K562 (cell line): ENCODE measurements around the gene OSBPL3. TPM values are rescaled to one million over a fixed set of nuclear protein-coding genes. Genes with fewer than 3 reads are reported as not detected.
A peak's percentile ranks its signal among the peaks of the same experiment; 100 is the strongest.

Experiments
- ATAC-seq: fragments of 200-7000 bp; cut with Tn5 transposase; 3 replicates; pipeline ENCODE4 v1.9.1; 2020; ENCODE audit warnings: moderate library complexity
- BruUV-seq: library from RNA; stranded (reverse); fragments of 400-500 nt; replicated peaks from 2 replicates; lab custom pipeline; 2021; lab: Mats Ljungman, UMichigan
- CTCF ChIA-PET: fragments of 300-600 bp; formaldehyde crosslinking; extraction: SDS; loops from one replicate; lab custom pipeline; 2021; ENCODE audit warnings: low intra/inter-chr PET ratio; lab: Yijun Ruan, JAX
- POLR2A ChIA-PET: fragments of 300-600, 350-650 bp; sonication (Branson Sonifier 250); formaldehyde crosslinking; extraction: SDS; loops from one replicate; lab custom pipeline; 2021; ENCODE audit warnings: antibody characterized with exemption, inconsistent platforms; lab: Yijun Ruan, JAX
- DNase-seq, 4 experiments: peaks; one replicate each; pipeline versions ENCODE4 v3.0.0 to v3.0.0-alpha.2; 2011 to 2018; ENCODE audit warnings: low spot score in 3 of 4, mixed read lengths in 3 of 4; ENCODE audit errors: extremely low read depth in 1 of 4
- FAIRE-seq: peaks from 2 replicates; lab custom pipeline; 2011; peaks lifted over from hg19 to GRCh38; lab: Jason Lieb, UNC
- H2AFZ ChIP-seq: 2 replicates; pipeline ENCODE4 v1.6.0; 2011; ENCODE audit warnings: low read depth, low read length, control low read depth, inconsistent platforms
- H3K27ac ChIP-seq: fragments of 200-600 bp; 3 replicates; pipeline ENCODE4 v1.8.0; 2011; ENCODE audit warnings: low read depth, mild to moderate bottlenecking, control low read depth, inconsistent platforms, low read length, moderate library complexity, mixed read lengths; ENCODE audit errors: extremely low read depth
- H3K27me3 ChIP-seq, 2 experiments: fragments of 300-600 bp in 1 of 2; 2 replicates in 1 of 2; 3 replicates in 1 of 2; pipeline versions ENCODE4 v1.6.0 to v1.8.0; 2011; ENCODE audit warnings: inconsistent platforms in 2 of 2, low read length in 2 of 2, mild to moderate bottlenecking in 1 of 2, mixed read lengths in 1 of 2, moderate library complexity in 1 of 2; ENCODE audit not compliant: control insufficient read depth in 2 of 2, insufficient read depth in 2 of 2
- H3K36me3 ChIP-seq: fragments of 300-600 bp; 3 replicates; pipeline ENCODE4 v1.8.0; 2011; ENCODE audit warnings: mild to moderate bottlenecking, low read length, inconsistent platforms; ENCODE audit not compliant: control insufficient read depth, insufficient read depth
- H3K4me1 ChIP-seq, 2 experiments: fragments of 200-600 bp in 1 of 2; replicated peaks in 1 of 2; 2 replicates in 1 of 2; 3 replicates in 1 of 2; pipeline versions ENCODE4 v1.5.1 to v1.8.0; 2011; ENCODE audit warnings: inconsistent platforms in 2 of 2, low read length in 2 of 2, mild to moderate bottlenecking in 1 of 2, mixed read lengths in 1 of 2, moderate library complexity in 1 of 2; ENCODE audit not compliant: control insufficient read depth in 2 of 2, insufficient read depth in 2 of 2
- H3K4me2 ChIP-seq: 2 replicates; pipeline ENCODE4 v1.6.1; 2011; ENCODE audit warnings: low read length, control low read depth, inconsistent platforms, mixed read lengths; ENCODE audit not compliant: insufficient read depth
- H3K4me3 ChIP-seq: fragments of 200-600 bp; sonication (generic), shearing (Covaris generic); 2 replicates; pipeline ENCODE4 v1.5.1; 2016; ENCODE audit warnings: control low read depth, inconsistent platforms
- H3K79me2 ChIP-seq: fragments of 200-600 bp; 3 replicates; pipeline ENCODE4 v1.8.0; 2011; ENCODE audit warnings: low read length, inconsistent platforms; ENCODE audit not compliant: control insufficient read depth, insufficient read depth
- H3K9ac ChIP-seq, 2 experiments: 2 replicates each; pipeline versions ENCODE4 v1.6.0 to v1.6.1; 2011; ENCODE audit warnings: low read depth in 2 of 2, low read length in 2 of 2, control low read depth in 1 of 2, inconsistent platforms in 1 of 2, mild to moderate bottlenecking in 1 of 2, mixed read lengths in 1 of 2; ENCODE audit not compliant: insufficient read depth in 1 of 2
- H3K9me1 ChIP-seq: one replicate; pipeline ENCODE4 v1.6.0; 2011; ENCODE audit warnings: inconsistent platforms, mild to moderate bottlenecking, low read length, moderate library complexity; ENCODE audit not compliant: control insufficient read depth, insufficient read depth
- H3K9me3 ChIP-seq: replicated peaks from 2 replicates; pipeline ENCODE4 v1.5.1; 2011; ENCODE audit warnings: low read depth, low read length, inconsistent platforms; ENCODE audit not compliant: control insufficient read depth, insufficient read depth
- H4K20me1 ChIP-seq: replicated peaks from 2 replicates; pipeline ENCODE4 v1.6.1; 2011; ENCODE audit warnings: low read length, inconsistent platforms, mixed read lengths; ENCODE audit not compliant: control insufficient read depth, insufficient read depth
- ATF3 ChIP-seq, 2 experiments: fragments of 450-650 bp in 1 of 2; sonication (generic) in 1 of 2; formaldehyde crosslinking in 1 of 2; IDR thresholded peaks in 1 of 2; conservative IDR thresholded peaks in 1 of 2; 2 replicates each; pipeline versions ENCODE4 v1.6.1 to v1.8.1; 2016 to 2023; ENCODE audit warnings: mild to moderate bottlenecking in 2 of 2, moderate library complexity in 2 of 2, inconsistent platforms in 1 of 2, missing genetic modification reagents in 1 of 2
- C11orf30 ChIP-seq: fragments of 450-650 bp; IDR thresholded peaks from 2 replicates; pipeline ENCODE4 v1.6.1; 2016; ENCODE audit warnings: low read depth, mild to moderate bottlenecking
- CBX1 ChIP-seq: sonication (generic); IDR thresholded peaks from 2 replicates; pipeline ENCODE4 v1.6.1; 2016; ENCODE audit warnings: antibody characterized with exemption, low read depth, mild to moderate bottlenecking
- CBX8 ChIP-seq: fragments of 200-600 bp; sonication (generic); IDR thresholded peaks from 2 replicates; pipeline ENCODE4 v1.6.1; 2012; ENCODE audit warnings: borderline replicate concordance, mixed run types, low read depth, mild to moderate bottlenecking, moderate library complexity, mixed read lengths, low read length, control low read depth, inconsistent platforms; ENCODE audit not compliant: poor library complexity, severe bottlenecking; ENCODE audit errors: extremely low read depth
- CXXC5 ChIP-seq: fragments of 250-450 bp; sonication (Bioruptor Pico); IDR thresholded peaks from 2 replicates; pipeline ENCODE4 v1.8.0; 2022; ENCODE audit warnings: inconsistent platforms, mild to moderate bottlenecking, moderate library complexity
- DPF2 ChIP-seq: fragments of 450-650 bp; IDR thresholded peaks from 2 replicates; pipeline ENCODE4 v1.6.1; 2016
- EGR1 ChIP-seq: fragments of 450-650 bp; conservative IDR thresholded peaks from 2 replicates; pipeline ENCODE4 v1.6.1; 2017; ENCODE audit warnings: mild to moderate bottlenecking
- ETS1 ChIP-seq: conservative IDR thresholded peaks from 2 replicates; pipeline ENCODE4 v1.6.1; 2011; ENCODE audit warnings: low read depth, mild to moderate bottlenecking, low read length; ENCODE audit not compliant: control insufficient read depth
- ETS2 ChIP-seq: IDR thresholded peaks from 2 replicates; pipeline ENCODE4 v1.6.1; 2016; ENCODE audit warnings: borderline replicate concordance, missing genetic modification characterization, mild to moderate bottlenecking, moderate library complexity, missing compliant biosample characterization; ENCODE audit not compliant: poor library complexity, severe bottlenecking
- GTF2E2 ChIP-seq: fragments of 200-800 bp; sonication (Bioruptor generic); IDR thresholded peaks from 2 replicates; pipeline ENCODE4 v1.6.1; 2016; ENCODE audit warnings: missing genetic modification characterization, missing compliant biosample characterization
- HEY1 ChIP-seq: fragments of 250-450 bp; sonication (Bioruptor Pico); IDR thresholded peaks from 2 replicates; pipeline ENCODE4 v1.5.0; 2020; ENCODE audit warnings: mild to moderate bottlenecking, moderate library complexity, borderline replicate concordance
- KAT7 ChIP-seq: sonication (generic); formaldehyde crosslinking; IDR thresholded peaks from 2 replicates; pipeline ENCODE4 v1.8.0; 2022; ENCODE audit warnings: missing genetic modification reagents, mild to moderate bottlenecking, borderline replicate concordance
- NFE2 ChIP-seq: IDR thresholded peaks from 2 replicates; pipeline ENCODE4 v1.6.1; 2014; ENCODE audit warnings: antibody characterized with exemption, low read depth
- POLR2A ChIP-seq: fragments of 450-650 bp; conservative IDR thresholded peaks from 2 replicates; pipeline ENCODE4 v1.6.1; 2016
- POLR2H ChIP-seq: IDR thresholded peaks from 2 replicates; pipeline ENCODE4 v1.6.1; 2016; ENCODE audit warnings: missing genetic modification characterization, low read depth, mild to moderate bottlenecking, control low read depth, missing compliant biosample characterization, moderate library complexity
- SMARCA4 ChIP-seq: fragments of 450-650 bp; IDR thresholded peaks from 2 replicates; pipeline ENCODE4 v1.6.1; 2016
- TGIF2 ChIP-seq: sonication (generic); formaldehyde crosslinking; IDR thresholded peaks from 2 replicates; pipeline ENCODE4 v1.8.1; 2022; ENCODE audit warnings: mild to moderate bottlenecking, missing genetic modification reagents, moderate library complexity
- ZNF316 ChIP-seq: fragments of 450-650 bp; IDR thresholded peaks from 2 replicates; pipeline ENCODE4 v1.6.1; 2016
- ZNF512 ChIP-seq: IDR thresholded peaks from 2 replicates; pipeline ENCODE4 v1.6.1; 2016; ENCODE audit warnings: missing genetic modification characterization, missing compliant biosample characterization
- ZNF551 ChIP-seq: fragments of 250-450 bp; sonication (Bioruptor Pico); IDR thresholded peaks from 2 replicates; pipeline ENCODE4 v1.5.0; 2021; ENCODE audit warnings: mild to moderate bottlenecking, moderate library complexity
- WGBS: fragments of 100-300 bp; shearing (Covaris generic); methylation state at CpG from one replicate; pipeline ENCODE4 v1.1.6; 2016; ENCODE audit warnings: low coverage, mixed read lengths; ENCODE audit not compliant: insufficient coverage; ENCODE audit errors: missing lambda C conversion rate; 5-methylcytosine and 5-hydroxymethylcytosine counted together
- in situ Hi-C: fragments of 300-500 bp; cut with MboI; formaldehyde crosslinking; loops from 4 replicates; pipeline ENCODE4 v1.15.0; 2018; ENCODE audit warnings: inconsistent platforms, mixed read lengths
- intact Hi-C: fragments of 100-400 bp; cut with micrococcal nuclease; formaldehyde crosslinking; loops from 2 replicates; pipeline ENCODE4 v1.14.2; 2022
- polyA plus RNA-seq, 8 experiments: library from polyadenylated mRNA; depleted of rRNA in 4 of 8; stranded (reverse) in 5 of 8; unstranded in 3 of 8; fragments of >200 nt; fragmentation: Nextera tagmentation in 2 of 8; fragmentation: Illumina TruSeq in 1 of 8; extraction: Ambion mirVana in 2 of 8; extraction: Trizol in 1 of 8; gene quantifications; 2 replicates each; pipeline versions ENCODE4 v1.2.1 to v1.2.3, GENCODE V29; 2011 to 2014; ENCODE audit warnings: inconsistent platforms in 1 of 8, missing spikeins in 1 of 8
- total RNA-seq, 7 experiments: library from RNA; depleted of rRNA in 6 of 7; stranded (reverse); fragments of >200 nt in 6 of 7; fragmentation: Illumina TruSeq in 2 of 7; extraction: Trizol in 2 of 7; gene quantifications; 2 replicates each; pipeline versions ENCODE4 v1.2.1 to v1.2.3, GENCODE V29; 2011 to 2021; ENCODE audit warnings: low replicate concordance in 1 of 7

OSBPL3 gene
- total and polyA plus RNA-seq, 9 of the 15 experiments (the other 6 are each of a cell fraction or from before 2014, with no cell fraction given) = 4.8 to 37.2 (median 26.5) TPM

GRCh38 chr7:24750441-24751055, 229.4 kb downstream of the OSBPL3 start:
- Histone ChIP-seq H4K20me1 (no peaks in the 10 kb centered on the region), H3K4me2 (no peak overlapping the region), H3K27ac (no peak overlapping the region), H3K9ac (no peak overlapping the region), H3K9me1 (no peaks in the 10 kb centered on the region), H3K9me3 (no peaks in the 10 kb centered on the region), H3K36me3 (no peaks in the 10 kb centered on the region), H2AFZ (no peak overlapping the region), H3K79me2 (no peaks in the 10 kb centered on the region), H3K27me3 (peaks cover 2 to 15% of the 10 kb centered on the region in 2 experiments; a peak in 4 of 5 replicates), H3K4me1 (peaks cover 0 to 2% of the 10 kb centered on the region in 2 experiments; a peak in 1 of 5 replicates), H3K4me3 (no peak overlapping the region)
- ChIA-PET CTCF (no interaction called here), POLR2A (interaction anchor here (0.6 to 0.7 kb wide), 2 partner anchors 8 to 1456 kb away, joined by 3 read pairs; no protein-coding TSS in a partner anchor)
- WGBS = 27% methylated on average over 3 of the region's 3 CpGs
- BruUV-seq = no TSS peak
- in situ Hi-C loops (no loop called here), intact Hi-C loops (no loop called here)
- no peak for DNase-seq
- FAIRE-seq = no peak
- no peak for ATAC-seq
- TF ChIP-seq POLR2A = no peak
- peak; percentile 43; the same call in 1 of the 2 replicates for TF ChIP-seq C11orf30
- TF ChIP-seq GTF2E2 (tag) = no peak
- TF ChIP-seq POLR2H (tag) = no peak
- TF ChIP-seq ETS1 = no peak
- TF ChIP-seq ATF3 (IDR thresholded peaks at IDR 0.05) = peak; percentile 46
- TF ChIP-seq ATF3 (CRISPR knock-in tag; conservative IDR thresholded peaks at IDR 0.05) = no peak
- TF ChIP-seq ZNF316 = 0 out of 2 replicates have a peak, but pooled peaks have one; percentile 16
- no peak for TF ChIP-seq SMARCA4
- no peak for TF ChIP-seq CBX1
- TF ChIP-seq ETS2 (tag) = no peak
- no peak for TF ChIP-seq KAT7
- TF ChIP-seq CBX8 = no peak
- TF ChIP-seq HEY1 (CRISPR knock-in tag) = no peak
- 0 out of 2 replicates have a peak, but pooled peaks have one; percentile 31 for TF ChIP-seq ZNF512
- no peak for TF ChIP-seq CXXC5 (CRISPR knock-in tag)
- no peak for TF ChIP-seq ZNF551 (CRISPR knock-in tag)
- TF ChIP-seq TGIF2 (CRISPR knock-in tag) = no peak
- TF ChIP-seq EGR1 = 0 out of 2 replicates have a peak, but pooled peaks have one; percentile 12
- TF ChIP-seq DPF2 = peak; percentile 24; the same call in 1 of the 2 replicates
- peak; percentile 45; the same call in 1 of the 2 replicates for TF ChIP-seq NFE2
